Body of pancreas (tissue), 4 donors: ENCODE results near the gene AGK.

Source experiments
- POLR2A ChIP-seq, 3 donors: fragments of 450-650 bp; IDR thresholded peaks; one replicate each; pipeline ENCODE4 v1.6.1; 2016; ENCODE audit warnings: antibody characterized with exemption in 3 of 3, mild to moderate bottlenecking in 2 of 3
- TF ChIP-seq, protein P1 (sequence below), 7 experiments: fragments of 450-650 bp in 4 of 7; fragments of 200-600 bp in 3 of 7; sonication (generic) in 3 of 7; IDR thresholded peaks; one replicate each; pipeline ENCODE4 v1.5.1; 2016 to 2019; ENCODE audit warnings: antibody characterized with exemption in 7 of 7

DNA sequence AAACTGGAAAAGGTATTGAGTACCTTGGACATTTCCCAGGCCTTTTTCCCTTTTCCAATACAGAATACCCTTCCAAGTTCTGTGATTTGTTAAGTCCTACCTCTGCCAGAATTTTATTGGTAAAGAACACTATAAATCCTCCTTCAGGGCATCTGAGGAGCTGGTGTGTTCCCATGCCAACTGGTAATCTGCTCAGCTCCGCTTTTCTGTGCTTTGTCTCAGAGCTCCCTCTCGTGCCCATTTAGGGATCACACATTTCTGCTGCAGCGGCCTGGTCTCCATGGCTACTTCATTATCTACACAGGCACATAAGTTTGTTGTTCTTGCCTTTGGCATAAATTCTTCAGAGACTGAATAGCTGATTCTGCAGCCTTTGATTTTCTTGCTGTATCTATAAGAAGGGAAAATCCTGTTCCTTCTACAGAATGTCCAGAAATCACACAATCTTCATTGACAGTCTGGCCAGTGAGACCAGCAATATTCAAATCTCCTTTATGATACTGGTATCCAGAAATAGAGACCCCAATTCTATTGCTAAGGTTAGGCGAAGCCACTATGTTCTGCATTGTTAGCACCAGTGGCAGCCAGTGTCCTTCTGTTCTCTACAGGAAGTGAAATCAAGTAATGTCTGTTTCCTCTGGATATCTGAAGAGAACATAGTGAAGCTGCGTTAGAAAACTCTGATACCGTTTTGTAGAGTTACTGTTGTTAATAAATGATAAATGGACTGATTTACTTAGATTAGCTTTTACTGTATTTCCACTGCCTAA, 98.8 kb downstream of the AGK start:
- TF ChIP-seq, protein P1, sequence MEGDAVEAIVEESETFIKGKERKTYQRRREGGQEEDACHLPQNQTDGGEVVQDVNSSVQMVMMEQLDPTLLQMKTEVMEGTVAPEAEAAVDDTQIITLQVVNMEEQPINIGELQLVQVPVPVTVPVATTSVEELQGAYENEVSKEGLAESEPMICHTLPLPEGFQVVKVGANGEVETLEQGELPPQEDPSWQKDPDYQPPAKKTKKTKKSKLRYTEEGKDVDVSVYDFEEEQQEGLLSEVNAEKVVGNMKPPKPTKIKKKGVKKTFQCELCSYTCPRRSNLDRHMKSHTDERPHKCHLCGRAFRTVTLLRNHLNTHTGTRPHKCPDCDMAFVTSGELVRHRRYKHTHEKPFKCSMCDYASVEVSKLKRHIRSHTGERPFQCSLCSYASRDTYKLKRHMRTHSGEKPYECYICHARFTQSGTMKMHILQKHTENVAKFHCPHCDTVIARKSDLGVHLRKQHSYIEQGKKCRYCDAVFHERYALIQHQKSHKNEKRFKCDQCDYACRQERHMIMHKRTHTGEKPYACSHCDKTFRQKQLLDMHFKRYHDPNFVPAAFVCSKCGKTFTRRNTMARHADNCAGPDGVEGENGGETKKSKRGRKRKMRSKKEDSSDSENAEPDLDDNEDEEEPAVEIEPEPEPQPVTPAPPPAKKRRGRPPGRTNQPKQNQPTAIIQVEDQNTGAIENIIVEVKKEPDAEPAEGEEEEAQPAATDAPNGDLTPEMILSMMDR (IDR thresholded peaks at IDR 0.05): peak in 6 of 7 experiments; percentile 54 to 75 (median 69)
- no peak for TF ChIP-seq POLR2A (IDR thresholded peaks at IDR 0.05)
